NB4 (cell line): Measurements from ENCODE around the gene CUL2.

ENCODE experiments used
- CTCF ChIP-seq: IDR thresholded peaks from one replicate; pipeline ENCODE4 v1.5.1; 2012; ENCODE audit warnings: low read depth, low read length
- MYC ChIP-seq: IDR thresholded peaks from 2 replicates; pipeline ENCODE4 v1.6.1; 2011; ENCODE audit warnings: low read depth, low read length
- POLR2A ChIP-seq: IDR thresholded peaks from 2 replicates; pipeline ENCODE4 v1.6.1; 2011; ENCODE audit warnings: mild to moderate bottlenecking; ENCODE audit not compliant: insufficient read length; ENCODE audit errors: extremely low read depth
- TF ChIP-seq, protein P1 (sequence below): IDR thresholded peaks from 2 replicates; pipeline ENCODE4 v1.6.1; 2011; ENCODE audit warnings: low read depth, low read length

- TF ChIP-seq MYC: no peak
- no peak for TF ChIP-seq CTCF
- TF ChIP-seq POLR2A: no peak
- TF ChIP-seq, protein P1, sequence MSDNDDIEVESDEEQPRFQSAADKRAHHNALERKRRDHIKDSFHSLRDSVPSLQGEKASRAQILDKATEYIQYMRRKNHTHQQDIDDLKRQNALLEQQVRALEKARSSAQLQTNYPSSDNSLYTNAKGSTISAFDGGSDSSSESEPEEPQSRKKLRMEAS: no peak
Measured at GRCh38 chr10:35040760-35041501, 49.2 kb downstream of the CUL2 start.
